Mesenchymal stem cell (in vitro differentiated cells and primary cell): ENCODE results near the gene STARD10.

ENCODE experiments used
- DNase-seq: peaks from one replicate; pipeline ENCODE4 v3.0.0-alpha.2; 2013
- H2AFZ ChIP-seq: one replicate; pipeline ENCODE4 v1.6.1; 2013; ENCODE audit warnings: low read depth, mild to moderate bottlenecking, control low read depth, inconsistent platforms, low read length, moderate library complexity
- H2AK5ac ChIP-seq: 2 replicates; pipeline ENCODE4 v1.6.1; 2013; ENCODE audit warnings: low read length, moderate library complexity, mild to moderate bottlenecking, inconsistent platforms; ENCODE audit not compliant: severe bottlenecking
- H2BK120ac ChIP-seq: one replicate; pipeline ENCODE4 v1.6.1; 2013; ENCODE audit warnings: low read depth, mild to moderate bottlenecking, inconsistent platforms, low read length, moderate library complexity
- H2BK12ac ChIP-seq, 2 experiments: one replicate each; pipeline ENCODE4 v1.6.1; 2013; ENCODE audit warnings: inconsistent platforms in 2 of 2, low read length in 2 of 2, mild to moderate bottlenecking in 2 of 2, moderate library complexity in 2 of 2, control low read depth in 1 of 2
- H2BK15ac ChIP-seq: one replicate; pipeline ENCODE4 v1.6.1; 2013; ENCODE audit warnings: mild to moderate bottlenecking, low read depth, inconsistent platforms; ENCODE audit not compliant: poor library complexity, severe bottlenecking
- H2BK5ac ChIP-seq: 2 replicates; pipeline ENCODE4 v1.6.1; 2013; ENCODE audit warnings: low read depth, mild to moderate bottlenecking, low read length, control low read depth, inconsistent platforms; ENCODE audit not compliant: poor library complexity, severe bottlenecking
- H3K14ac ChIP-seq, 2 experiments: one replicate each; pipeline ENCODE4 v1.6.1; 2013; ENCODE audit warnings: inconsistent platforms in 2 of 2, low read length in 2 of 2, control low read depth in 1 of 2, mild to moderate bottlenecking in 1 of 2, moderate library complexity in 1 of 2
- H3K18ac ChIP-seq, 2 experiments: one replicate each; pipeline ENCODE4 v1.6.1; 2013; ENCODE audit warnings: inconsistent platforms in 2 of 2, low read length in 2 of 2, control low read depth in 1 of 2, low read depth in 1 of 2, mild to moderate bottlenecking in 1 of 2
- H3K23ac ChIP-seq, 2 experiments: one replicate each; pipeline ENCODE4 v1.6.1; 2013; ENCODE audit warnings: inconsistent platforms in 2 of 2, low read length in 2 of 2, mild to moderate bottlenecking in 2 of 2, moderate library complexity in 2 of 2, control low read depth in 1 of 2
- H3K27ac ChIP-seq: 2 replicates; pipeline ENCODE4 v1.5.1; 2013; ENCODE audit warnings: mild to moderate bottlenecking, moderate library complexity, low read length, control low read depth, inconsistent platforms; ENCODE audit not compliant: poor library complexity, severe bottlenecking
- H3K27me3 ChIP-seq, 2 experiments: 2 replicates each; pipeline versions ENCODE4 v1.6.1 to v1.7.0; 2013; ENCODE audit warnings: low read length in 2 of 2, mild to moderate bottlenecking in 2 of 2, moderate library complexity in 2 of 2, control low read depth in 1 of 2, inconsistent platforms in 1 of 2; ENCODE audit not compliant: control insufficient read depth in 1 of 2, insufficient read depth in 1 of 2
- H3K36me3 ChIP-seq, 2 experiments: 2 replicates each; pipeline versions ENCODE4 v1.6.1 to v1.7.0; 2013; ENCODE audit warnings: low read length in 2 of 2, control low read depth in 1 of 2, inconsistent platforms in 1 of 2, low read depth in 1 of 2, mild to moderate bottlenecking in 1 of 2; ENCODE audit not compliant: insufficient read depth in 2 of 2, control insufficient read depth in 1 of 2
- H3K4ac ChIP-seq, 2 experiments: one replicate each; pipeline ENCODE4 v1.6.1; 2013; ENCODE audit warnings: inconsistent platforms in 2 of 2, low read length in 2 of 2, mild to moderate bottlenecking in 2 of 2, moderate library complexity in 2 of 2, control low read depth in 1 of 2, low read depth in 1 of 2
- H3K4me1 ChIP-seq: 2 replicates; pipeline ENCODE4 v1.6.1; 2013; ENCODE audit warnings: low read depth, low read length, control low read depth; ENCODE audit not compliant: control insufficient read depth, insufficient read depth
- H3K4me2 ChIP-seq: 2 replicates; pipeline ENCODE4 v1.6.1; 2013; ENCODE audit warnings: low read length, mild to moderate bottlenecking, inconsistent platforms; ENCODE audit not compliant: poor library complexity, severe bottlenecking
- H3K4me3 ChIP-seq, 2 experiments: 2 replicates each; pipeline versions ENCODE4 v1.5.1 to v1.7.0; 2013; ENCODE audit warnings: low read length in 2 of 2, mild to moderate bottlenecking in 2 of 2, control low read depth in 1 of 2, low read depth in 1 of 2; ENCODE audit not compliant: insufficient read depth in 1 of 2
- H3K79me1 ChIP-seq: replicated peaks from 2 replicates; pipeline ENCODE4 v1.6.1; 2013; ENCODE audit warnings: mild to moderate bottlenecking, control low read depth, low read length, inconsistent platforms; ENCODE audit not compliant: poor library complexity, severe bottlenecking
- H3K9ac ChIP-seq: 2 replicates; pipeline ENCODE4 v1.7.0; 2013; ENCODE audit warnings: mild to moderate bottlenecking, low read length, moderate library complexity
- H3K9me3 ChIP-seq: 2 replicates; pipeline ENCODE4 v1.7.0; 2013; ENCODE audit warnings: mild to moderate bottlenecking, low read length; ENCODE audit not compliant: control insufficient read depth
- H4K8ac ChIP-seq: one replicate; pipeline ENCODE4 v1.6.1; 2013; ENCODE audit warnings: inconsistent platforms, mild to moderate bottlenecking, low read length, moderate library complexity
- H4K91ac ChIP-seq: one replicate; pipeline ENCODE4 v1.6.1; 2013; ENCODE audit warnings: mild to moderate bottlenecking, low read length, inconsistent platforms
- WGBS: methylation state at CpG from one replicate; pipeline ENCODE4 v1.1.7; 2013; ENCODE audit warnings: mixed read lengths; 5-methylcytosine and 5-hydroxymethylcytosine counted together

STARD10 gene

GRCh38 chr11:72821920-72822799 lies 28.3 kb upstream of the STARD10 start:
- peaks cover 16 to 17% of the 10 kb centered on the region in 2 experiments for H3K36me3 ChIP-seq

GRCh38 chr11:72821221-72821919 lies 27.5 kb upstream of the STARD10 start:
- H3K4me3 ChIP-seq, result peak overlapping the region; percentile 58 to 83
- no peak for DNase-seq
- peak overlapping the region; percentile 85 for H4K8ac ChIP-seq
- H3K18ac ChIP-seq, result peak overlapping the region; percentile 28 to 75
- WGBS, result 42% methylated on average over 50 of the region's 50 CpGs
- H3K4ac ChIP-seq, result peak overlapping the region in 1 of 2 experiments; percentile 17
- peak overlapping the region; percentile 99 for H3K4me2 ChIP-seq
- H2AK5ac ChIP-seq, result no peak overlapping the region
- no peaks in the 10 kb centered on the region for H3K9me3 ChIP-seq
- H2BK12ac ChIP-seq, result peak overlapping the region in 1 of 2 experiments; percentile 10
- H2AFZ ChIP-seq, result peak overlapping the region; percentile 90
- H3K23ac ChIP-seq, result peak overlapping the region in 1 of 2 experiments; percentile 26
- no peak overlapping the region for H2BK120ac ChIP-seq
- H3K14ac ChIP-seq, result peak overlapping the region in 1 of 2 experiments; percentile 73
- peaks cover 31% of the 10 kb centered on the region for H3K4me1 ChIP-seq
- H4K91ac ChIP-seq, result peak overlapping the region; percentile 46
- H3K36me3 ChIP-seq, result peaks cover 13 to 16% of the 10 kb centered on the region in 2 experiments
- no peak overlapping the region for H3K27ac ChIP-seq
- H2BK15ac ChIP-seq, result peak overlapping the region; percentile 85
- H3K79me1 ChIP-seq, result no peaks in the 10 kb centered on the region
- H2BK5ac ChIP-seq, result no peak overlapping the region
- peak overlapping the region; percentile 82 for H3K9ac ChIP-seq
- H3K27me3 ChIP-seq, result no peaks in the 10 kb centered on the region

More at GRCh38 chr11:72821920-72822799, 28.3 kb upstream of the STARD10 start:
- Histone ChIP-seq H3K4ac (peak overlapping the region in 1 of 2 experiments; percentile 17), H3K27me3 (no peaks in the 10 kb centered on the region), H2BK120ac (no peak overlapping the region), H2BK12ac (peak overlapping the region in 1 of 2 experiments; percentile 10), H4K8ac (peak overlapping the region; percentile 85), H3K4me2 (peak overlapping the region; percentile 99), H2AK5ac (no peak overlapping the region), H3K4me1 (peaks cover 29% of the 10 kb centered on the region), H3K27ac (no peak overlapping the region), H3K9ac (peak overlapping the region; percentile 82), H3K23ac (peak overlapping the region in 1 of 2 experiments; percentile 26), H2BK5ac (no peak overlapping the region), H3K18ac (peak overlapping the region; percentile 28 to 75), H3K79me1 (no peaks in the 10 kb centered on the region), H4K91ac (peak overlapping the region; percentile 46), H2BK15ac (peak overlapping the region; percentile 85), H3K9me3 (no peaks in the 10 kb centered on the region), H2AFZ (peak overlapping the region; percentile 90), H3K4me3 (peak overlapping the region; percentile 58 to 83), H3K14ac (peak overlapping the region in 1 of 2 experiments; percentile 73)
- 2% methylated on average over 77 of the region's 82 CpGs for WGBS
- DNase-seq, result peak; percentile 86

- H3K14ac ChIP-seq, result no peak overlapping the region
- no peak overlapping the region for H3K23ac ChIP-seq
- WGBS, result 98% methylated on average over 15 of the region's 15 CpGs
- H3K18ac ChIP-seq, result no peak overlapping the region
- H2BK5ac ChIP-seq, result no peak overlapping the region
- H3K4me3 ChIP-seq, result no peak overlapping the region
- no peak overlapping the region for H2AK5ac ChIP-seq
- no peak overlapping the region for H2BK12ac ChIP-seq
- no peak overlapping the region for H3K4ac ChIP-seq
- H3K27ac ChIP-seq, result no peak overlapping the region
- H3K36me3 ChIP-seq, result peaks cover 8 to 16% of the 10 kb centered on the region in 2 experiments
- peaks cover 34% of the 10 kb centered on the region for H3K4me1 ChIP-seq
- H2AFZ ChIP-seq, result no peak overlapping the region
- H3K79me1 ChIP-seq, result peaks cover under 1% of the 10 kb centered on the region
- H3K4me2 ChIP-seq, result no peak overlapping the region
- no peak overlapping the region for H3K9ac ChIP-seq
- DNase-seq, result no peak
- H4K8ac ChIP-seq, result no peak overlapping the region
- no peak overlapping the region for H2BK15ac ChIP-seq
- H2BK120ac ChIP-seq, result no peak overlapping the region
- no peak overlapping the region for H4K91ac ChIP-seq
- no peaks in the 10 kb centered on the region for H3K27me3 ChIP-seq
- no peaks in the 10 kb centered on the region for H3K9me3 ChIP-seq
These were observed 26.7 kb upstream of the STARD10 start for GRCh38 chr11:72820439-72821139.
